Liver (tissue), 9 donors: ENCODE data around the gene GPC2. TPM values are rescaled to one million over a fixed set of nuclear protein-coding genes. Genes with fewer than 3 reads are reported as not detected.

Source experiments
- DNase-seq: peaks from one replicate; pipeline ENCODE4 v3.0.0-alpha.2; 2017; ENCODE audit warnings: low spot score
- H3K27ac ChIP-seq, 2 donors: one replicate each; pipeline ENCODE4 v1.7.0; 2013; ENCODE audit warnings: inconsistent platforms in 2 of 2, low read length in 2 of 2, control low read depth in 1 of 2, low read depth in 1 of 2, mild to moderate bottlenecking in 1 of 2
- H3K27me3 ChIP-seq, 4 donors: one replicate each; pipeline versions ENCODE4 v1.6.1 to v1.7.0; 2013; ENCODE audit warnings: low read length in 3 of 4, inconsistent platforms in 1 of 4, mild to moderate bottlenecking in 1 of 4, moderate library complexity in 1 of 4; ENCODE audit not compliant: control insufficient read depth in 4 of 4, insufficient read depth in 4 of 4
- H3K36me3 ChIP-seq, 4 donors: one replicate each; pipeline versions ENCODE4 v1.6.1 to v1.7.0; 2013; ENCODE audit warnings: low read length in 3 of 4, mild to moderate bottlenecking in 3 of 4, low read depth in 1 of 4, moderate library complexity in 1 of 4; ENCODE audit not compliant: control insufficient read depth in 4 of 4, insufficient read depth in 3 of 4
- H3K4me1 ChIP-seq, 4 donors: one replicate each; pipeline versions ENCODE4 v1.6.1 to v1.7.0; 2013; ENCODE audit warnings: low read length in 3 of 4, mild to moderate bottlenecking in 3 of 4, moderate library complexity in 1 of 4; ENCODE audit not compliant: control insufficient read depth in 4 of 4, insufficient read depth in 4 of 4
- H3K4me3 ChIP-seq, 3 donors: one replicate each; pipeline versions ENCODE4 v1.6.1 to v1.7.0; 2013; ENCODE audit warnings: low read length in 3 of 3, control low read depth in 1 of 3, low read depth in 1 of 3, mild to moderate bottlenecking in 1 of 3
- H3K9ac ChIP-seq, 2 donors: one replicate each; pipeline ENCODE4 v1.7.0; 2013; ENCODE audit warnings: low read length in 2 of 2, mild to moderate bottlenecking in 2 of 2, moderate library complexity in 2 of 2, control low read depth in 1 of 2, low read depth in 1 of 2
- H3K9me3 ChIP-seq, 4 donors: one replicate each; pipeline versions ENCODE4 v1.6.1 to v1.7.0; 2013; ENCODE audit warnings: low read length in 3 of 4; ENCODE audit not compliant: control insufficient read depth in 4 of 4
- EGR1 ChIP-seq, 2 donors: IDR thresholded peaks; 2 replicates each; pipeline ENCODE4 v1.6.1; 2016 to 2018; ENCODE audit warnings: antibody characterized with exemption in 2 of 2, low read depth in 2 of 2
- FOXA1 ChIP-seq: IDR thresholded peaks from 2 replicates; pipeline ENCODE4 v1.6.1; 2016; ENCODE audit warnings: antibody characterized with exemption
- GABPA ChIP-seq, 2 donors: IDR thresholded peaks in 1 of 2; conservative IDR thresholded peaks in 1 of 2; 2 replicates each; pipeline ENCODE4 v1.6.1; 2016; ENCODE audit warnings: antibody characterized with exemption in 2 of 2, mild to moderate bottlenecking in 1 of 2, moderate library complexity in 1 of 2
- HNF4A ChIP-seq, 2 donors: conservative IDR thresholded peaks; 2 replicates each; pipeline ENCODE4 v1.6.1; 2016; ENCODE audit warnings: antibody characterized with exemption in 2 of 2, mild to moderate bottlenecking in 2 of 2
- HNF4G ChIP-seq: IDR thresholded peaks from 2 replicates; pipeline ENCODE4 v1.6.1; 2016; ENCODE audit warnings: antibody characterized with exemption
- JUND ChIP-seq, 2 donors: IDR thresholded peaks; 2 replicates each; pipeline ENCODE4 v1.6.1; 2016; ENCODE audit warnings: antibody characterized with exemption in 2 of 2
- NR2F2 ChIP-seq: IDR thresholded peaks from 2 replicates; pipeline ENCODE4 v1.6.1; 2016; ENCODE audit warnings: antibody characterized with exemption
- RAD21 ChIP-seq, 2 donors: IDR thresholded peaks; 2 replicates each; pipeline ENCODE4 v1.6.1; 2016; ENCODE audit warnings: antibody characterized with exemption in 2 of 2, mild to moderate bottlenecking in 2 of 2
- SP1 ChIP-seq: IDR thresholded peaks from 2 replicates; pipeline ENCODE4 v1.6.1; 2018; ENCODE audit warnings: antibody characterized with exemption, mild to moderate bottlenecking
- TAF1 ChIP-seq: conservative IDR thresholded peaks from 2 replicates; pipeline ENCODE4 v1.6.1; 2016; ENCODE audit warnings: antibody characterized with exemption, mild to moderate bottlenecking
- YY1 ChIP-seq: IDR thresholded peaks from 2 replicates; pipeline ENCODE4 v1.6.1; 2016; ENCODE audit warnings: antibody characterized with exemption, mild to moderate bottlenecking
- WGBS: extraction: QIAGEN DNeasy Blood & Tissue Kit; methylation state at CpG from one replicate; pipeline ENCODE4 v1.1.7; 2013; 5-methylcytosine and 5-hydroxymethylcytosine counted together
- polyA plus RNA-seq, 2 donors: library from polyadenylated mRNA; stranded (reverse) in 1 of 2; unstranded in 1 of 2; fragments of 200-250 nt in 1 of 2; fragments of >200 nt in 1 of 2; fragmentation: Nextera tagmentation in 1 of 2; extraction: Ambion mirVana in 1 of 2; gene quantifications; one replicate each; pipeline versions ENCODE4 v1.2.1 to v1.2.3, GENCODE V29; 2013 to 2015
- total RNA-seq, 2 donors: library from RNA; depleted of rRNA; stranded (reverse); fragments of >200 nt; gene quantifications; one replicate each; pipeline ENCODE4 v1.2.3, GENCODE V29; 2014
- TF ChIP-seq, protein P1 (sequence below): IDR thresholded peaks from 2 replicates; pipeline ENCODE4 v1.6.1; 2016; ENCODE audit warnings: antibody characterized with exemption
- TF ChIP-seq, protein P2 (sequence below): fragments of 150-350 bp; IDR thresholded peaks from 2 replicates; pipeline ENCODE4 v1.5.1; 2017; ENCODE audit warnings: improper control_type of control experiment, low read depth, low read length; ENCODE audit not compliant: missing input control
- TF ChIP-seq, protein P3 (sequence below): IDR thresholded peaks from 2 replicates; pipeline ENCODE4 v1.6.1; 2016; ENCODE audit warnings: antibody characterized with exemption
- donor health status: healthy.
- donor health status: healthy.
- donor health status: healthy.
- donor health status: healthy.
- donor health status: healthy.

The GPC2 gene
- total and polyA plus RNA-seq, 4 donors, result 0.14 to 0.79 (median 0.33) TPM; not detected in 1

DNA sequence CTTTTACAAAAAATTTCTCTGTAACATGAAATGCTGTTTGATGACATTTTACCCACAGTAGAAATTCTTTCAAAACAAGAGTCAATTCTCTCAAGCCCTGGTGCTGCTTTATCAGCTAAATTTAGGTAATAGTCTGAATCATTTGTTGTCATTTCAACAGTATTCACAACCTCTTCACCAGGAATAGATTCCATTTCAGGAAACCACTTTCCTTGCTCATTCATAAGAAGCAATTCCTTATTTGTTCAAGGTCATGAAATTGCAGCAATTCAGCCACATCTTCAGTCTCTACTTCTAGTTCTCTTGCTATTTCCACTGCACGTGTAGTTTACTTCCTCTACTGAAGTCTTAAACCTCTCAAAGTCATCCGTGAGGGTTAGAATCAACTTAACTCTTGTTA is 14.6 kb upstream of the GPC2 start:
- Histone ChIP-seq H3K4me3 (no peak overlapping the region), H3K9ac (no peak overlapping the region)
- TF ChIP-seq, protein P1, sequence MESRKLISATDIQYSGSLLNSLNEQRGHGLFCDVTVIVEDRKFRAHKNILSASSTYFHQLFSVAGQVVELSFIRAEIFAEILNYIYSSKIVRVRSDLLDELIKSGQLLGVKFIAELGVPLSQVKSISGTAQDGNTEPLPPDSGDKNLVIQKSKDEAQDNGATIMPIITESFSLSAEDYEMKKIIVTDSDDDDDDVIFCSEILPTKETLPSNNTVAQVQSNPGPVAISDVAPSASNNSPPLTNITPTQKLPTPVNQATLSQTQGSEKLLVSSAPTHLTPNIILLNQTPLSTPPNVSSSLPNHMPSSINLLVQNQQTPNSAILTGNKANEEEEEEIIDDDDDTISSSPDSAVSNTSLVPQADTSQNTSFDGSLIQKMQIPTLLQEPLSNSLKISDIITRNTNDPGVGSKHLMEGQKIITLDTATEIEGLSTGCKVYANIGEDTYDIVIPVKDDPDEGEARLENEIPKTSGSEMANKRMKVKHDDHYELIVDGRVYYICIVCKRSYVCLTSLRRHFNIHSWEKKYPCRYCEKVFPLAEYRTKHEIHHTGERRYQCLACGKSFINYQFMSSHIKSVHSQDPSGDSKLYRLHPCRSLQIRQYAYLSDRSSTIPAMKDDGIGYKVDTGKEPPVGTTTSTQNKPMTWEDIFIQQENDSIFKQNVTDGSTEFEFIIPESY, result no peak
- TF ChIP-seq SP1, result no peak

DNA sequence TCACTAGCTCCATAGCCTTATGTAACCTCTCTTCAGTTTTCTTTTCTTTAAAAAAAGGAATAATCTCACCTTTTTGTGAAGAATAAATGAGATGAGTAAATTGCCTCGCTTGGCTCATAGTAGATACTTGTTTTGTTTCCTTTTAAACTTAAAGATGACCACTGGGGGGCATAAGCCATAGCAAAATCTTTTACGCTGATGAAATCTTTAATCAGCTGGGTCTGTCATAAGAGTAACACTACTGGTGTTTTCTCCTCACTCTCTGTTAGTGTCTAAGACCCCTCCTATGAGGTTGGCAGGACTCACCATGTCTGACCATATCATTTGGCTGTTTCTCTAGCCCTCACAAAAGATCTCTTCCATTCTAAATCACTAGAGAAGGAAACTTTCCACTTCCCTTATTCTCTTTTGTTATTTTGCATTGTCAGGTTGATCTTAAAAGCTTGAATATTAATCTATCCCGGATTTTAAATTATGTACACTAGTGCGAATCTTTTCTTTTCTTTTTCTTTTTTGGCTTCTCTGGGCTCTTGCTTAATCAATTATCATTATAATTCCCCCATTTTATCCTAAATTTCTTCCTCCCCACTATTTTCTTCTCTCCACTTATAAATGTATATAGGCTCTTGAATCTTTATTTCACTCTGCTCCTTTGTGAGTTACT is 13.0 kb upstream of the GPC2 start:
- WGBS, result 40% methylated on average over 4 of the region's 4 CpGs
- no peak overlapping the region for H3K27ac ChIP-seq
- no peaks in the 10 kb centered on the region for H3K9me3 ChIP-seq
- no peaks in the 10 kb centered on the region for H3K27me3 ChIP-seq
- no peak overlapping the region for H3K9ac ChIP-seq
- H3K4me3 ChIP-seq, result no peak overlapping the region
- peak; percentile 73 to 81 for TF ChIP-seq RAD21 (IDR thresholded peaks at IDR 0.05)
- no peak for TF ChIP-seq SP1
- TF ChIP-seq, protein P2, sequence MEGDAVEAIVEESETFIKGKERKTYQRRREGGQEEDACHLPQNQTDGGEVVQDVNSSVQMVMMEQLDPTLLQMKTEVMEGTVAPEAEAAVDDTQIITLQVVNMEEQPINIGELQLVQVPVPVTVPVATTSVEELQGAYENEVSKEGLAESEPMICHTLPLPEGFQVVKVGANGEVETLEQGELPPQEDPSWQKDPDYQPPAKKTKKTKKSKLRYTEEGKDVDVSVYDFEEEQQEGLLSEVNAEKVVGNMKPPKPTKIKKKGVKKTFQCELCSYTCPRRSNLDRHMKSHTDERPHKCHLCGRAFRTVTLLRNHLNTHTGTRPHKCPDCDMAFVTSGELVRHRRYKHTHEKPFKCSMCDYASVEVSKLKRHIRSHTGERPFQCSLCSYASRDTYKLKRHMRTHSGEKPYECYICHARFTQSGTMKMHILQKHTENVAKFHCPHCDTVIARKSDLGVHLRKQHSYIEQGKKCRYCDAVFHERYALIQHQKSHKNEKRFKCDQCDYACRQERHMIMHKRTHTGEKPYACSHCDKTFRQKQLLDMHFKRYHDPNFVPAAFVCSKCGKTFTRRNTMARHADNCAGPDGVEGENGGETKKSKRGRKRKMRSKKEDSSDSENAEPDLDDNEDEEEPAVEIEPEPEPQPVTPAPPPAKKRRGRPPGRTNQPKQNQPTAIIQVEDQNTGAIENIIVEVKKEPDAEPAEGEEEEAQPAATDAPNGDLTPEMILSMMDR, result peak; percentile 40
- H3K4me1 ChIP-seq, result no peaks in the 10 kb centered on the region
- DNase-seq, result no peak
- H3K36me3 ChIP-seq, result no peaks in the 10 kb centered on the region

More for the DNA sequence above, 14.6 kb upstream of the GPC2 start:
- Histone ChIP-seq H3K36me3 (no peaks in the 10 kb centered on the region), H3K27me3 (no peaks in the 10 kb centered on the region), H3K4me1 (no peaks in the 10 kb centered on the region), H3K9me3 (no peaks in the 10 kb centered on the region), H3K27ac (no peak overlapping the region)
- no peak for DNase-seq
- WGBS, result 62% methylated on average over 2 of the region's 2 CpGs

DNA sequence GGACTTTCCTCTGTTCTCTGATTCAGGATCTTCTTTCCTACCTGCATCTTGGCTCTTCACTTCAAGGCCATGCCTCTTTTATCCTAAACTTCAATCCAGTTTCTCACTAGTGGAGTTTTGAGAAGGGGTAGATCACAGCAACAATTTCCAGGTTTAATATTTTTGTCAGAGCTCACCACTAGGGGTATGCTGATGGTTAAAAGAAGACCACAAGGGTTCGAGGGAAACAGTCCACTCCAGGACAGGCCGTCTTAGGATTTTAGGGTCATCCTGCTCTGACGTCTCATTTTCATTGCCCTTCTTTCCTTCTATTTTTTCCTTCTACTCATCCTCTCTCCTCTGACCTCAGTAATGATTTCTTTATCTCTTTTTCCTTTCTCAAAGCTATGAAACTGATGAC is 11.9 kb upstream of the GPC2 start:
- TF ChIP-seq TAF1, result no peak
- H3K9ac ChIP-seq, result no peak overlapping the region
- H3K27me3 ChIP-seq, result no peaks in the 10 kb centered on the region
- no peak overlapping the region for H3K4me3 ChIP-seq
- no peaks in the 10 kb centered on the region for H3K4me1 ChIP-seq
- H3K27ac ChIP-seq, result no peak overlapping the region
- no peaks in the 10 kb centered on the region for H3K9me3 ChIP-seq
- no peaks in the 10 kb centered on the region for H3K36me3 ChIP-seq
- no peak for DNase-seq
- 84% methylated on average over 3 of the region's 3 CpGs for WGBS

DNA sequence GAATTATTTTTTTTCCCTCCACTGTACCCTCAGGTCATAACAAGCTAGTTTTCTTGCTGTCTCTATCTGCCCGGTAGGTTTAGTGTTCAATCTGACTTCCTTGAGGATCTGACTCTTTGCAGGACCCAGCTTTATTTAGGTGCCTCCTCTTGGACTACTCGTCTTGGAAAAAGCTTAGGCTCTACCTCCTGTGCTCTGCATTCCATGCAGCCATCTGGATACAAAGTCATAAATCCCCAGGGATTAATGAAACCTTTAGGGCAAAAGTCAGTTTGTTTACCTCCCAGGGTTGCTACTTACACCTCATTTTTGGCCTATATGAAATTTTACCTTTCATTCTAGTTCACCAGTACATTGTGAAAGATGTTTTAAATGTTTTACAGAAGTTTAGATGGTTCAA is 8.5 kb upstream of the GPC2 start:
- Histone ChIP-seq H3K36me3 (no peaks in the 10 kb centered on the region), H3K9ac (no peak overlapping the region), H3K9me3 (no peaks in the 10 kb centered on the region), H3K27ac (no peak overlapping the region), H3K4me3 (no peak overlapping the region), H3K4me1 (no peaks in the 10 kb centered on the region), H3K27me3 (no peaks in the 10 kb centered on the region)
- no peak for TF ChIP-seq JUND (IDR thresholded peaks at IDR 0.05)
- TF ChIP-seq, protein P1, result no peak
- no peak for TF ChIP-seq YY1
- TF ChIP-seq HNF4G, result no peak
- no peak for TF ChIP-seq FOXA1
- TF ChIP-seq RAD21 (IDR thresholded peaks at IDR 0.05), result no peak
- TF ChIP-seq NR2F2, result no peak
- TF ChIP-seq, protein P3, sequence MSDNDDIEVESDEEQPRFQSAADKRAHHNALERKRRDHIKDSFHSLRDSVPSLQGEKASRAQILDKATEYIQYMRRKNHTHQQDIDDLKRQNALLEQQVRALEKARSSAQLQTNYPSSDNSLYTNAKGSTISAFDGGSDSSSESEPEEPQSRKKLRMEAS, result no peak
- no peak for TF ChIP-seq HNF4A (conservative IDR thresholded peaks at IDR 0.05)
- TF ChIP-seq, protein P2, result no peak
- no peak for TF ChIP-seq EGR1 (IDR thresholded peaks at IDR 0.05; ENCODE audit: low read depth in 2 of 2)
- TF ChIP-seq GABPA (IDR thresholded peaks at IDR 0.05 in 1 of 2, conservative IDR thresholded peaks at IDR 0.05 in 1 of 2), result no peak
- WGBS, result 84% methylated on average over 2 of the region's 2 CpGs
- no peak for DNase-seq
